ENCODE results near the gene CCR9. TPM values are rescaled to one million over a fixed set of nuclear protein-coding genes. Genes with fewer than 3 reads are reported as not detected.

CCR9 gene
- total and polyA plus RNA-seq, 10 of the 15 experiments (the other 5 are each of a cell fraction or from before 2014, with no cell fraction given), result 0.05 to 3.9 (median 2.4) TPM

GRCh38 chr3:45904931-45905330 lies 18.6 kb downstream of the CCR9 start (continued):
- TF ChIP-seq E2F8 (IDR thresholded peaks at IDR 0.05; ENCODE audit: low read depth, partially characterized antibody) (no peak), ZNF217 (IDR thresholded peaks at IDR 0.05) (no peak), WRNIP1 (IDR thresholded peaks at IDR 0.05; ENCODE audit: borderline replicate concordance, low read depth, low read length) (no peak), RUNX3 (IDR thresholded peaks at IDR 0.05; ENCODE audit: low read length) (peak; percentile 98), FOS (IDR thresholded peaks at IDR 0.05; ENCODE audit: borderline replicate concordance, extremely low read depth, insufficient read length) (no peak), MXI1 (IDR thresholded peaks at IDR 0.05; ENCODE audit: low read depth, low read length) (peak; percentile 64; the same call in 1 of the 2 replicates), MAX (IDR thresholded peaks at IDR 0.05; ENCODE audit: low read depth, low read length) (0 out of 2 replicates have a peak, but pooled peaks have one; percentile 26), ATF2 (IDR thresholded peaks at IDR 0.05; ENCODE audit: low read length) (peak; percentile 74; the same call in 1 of the 2 replicates), NR2F1 (conservative IDR thresholded peaks at IDR 0.05) (0 out of 2 replicates have a peak, but pooled peaks have one; percentile 14), MEF2B (IDR thresholded peaks at IDR 0.05; ENCODE audit: partially characterized antibody, poor library complexity, severe bottlenecking) (peak; percentile 58), PAX5 (IDR thresholded peaks at IDR 0.05; ENCODE audit: borderline replicate concordance, low read depth, low read length) (peak; percentile 62; the same call in 1 of the 2 replicates), RELB (IDR thresholded peaks at IDR 0.05; ENCODE audit: low read depth) (peak; percentile 98), IKZF1 (conservative IDR thresholded peaks at IDR 0.05) (peak; percentile 64), ATF3 (IDR thresholded peaks at IDR 0.05; ENCODE audit: borderline replicate concordance, extremely low read depth, low read depth, low read length) (no peak), MYC (IDR thresholded peaks at IDR 0.05; ENCODE audit: insufficient read depth, insufficient read length, insufficient replicate concordance, low read length, severe bottlenecking) (no peak), RAD51 (IDR thresholded peaks at IDR 0.05) (peak; percentile 86), YY1 (IDR thresholded peaks at IDR 0.05; ENCODE audit: low read depth, low read length) (no peak), ZNF207 (IDR thresholded peaks at IDR 0.05; ENCODE audit: borderline replicate concordance) (no peak), STAT3 (IDR thresholded peaks at IDR 0.05; ENCODE audit: low read depth, low read length) (no peak), BACH1 (IDR thresholded peaks at IDR 0.05; ENCODE audit: borderline replicate concordance) (peak; percentile 62; the same call in 1 of the 2 replicates), TAF1 (IDR thresholded peaks at IDR 0.05; ENCODE audit: borderline replicate concordance, low read depth, low read length) (no peak)
